ENCODE results near the gene TTLL11.

DNA sequence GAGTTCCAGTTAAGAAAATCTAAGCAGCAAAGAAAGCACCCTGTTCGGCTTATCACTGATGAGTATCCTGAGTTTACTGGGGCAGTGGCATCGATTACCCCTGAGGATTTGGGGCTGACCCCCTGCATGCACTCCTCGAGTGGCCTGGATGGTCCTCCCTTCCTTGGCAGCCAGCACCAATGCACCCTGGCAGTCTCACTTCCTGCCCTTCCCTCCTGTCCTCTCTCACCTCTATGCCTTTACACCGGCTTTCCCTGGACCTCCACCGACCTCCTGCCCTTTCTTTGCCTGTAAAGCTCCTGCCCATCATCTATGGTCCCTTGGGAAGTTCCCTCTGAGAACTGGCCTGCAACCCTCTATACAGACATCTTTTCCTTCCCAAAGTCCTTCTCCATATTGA, 97.1 kb downstream of the TTLL11 start:
- TF ChIP-seq, protein P1, sequence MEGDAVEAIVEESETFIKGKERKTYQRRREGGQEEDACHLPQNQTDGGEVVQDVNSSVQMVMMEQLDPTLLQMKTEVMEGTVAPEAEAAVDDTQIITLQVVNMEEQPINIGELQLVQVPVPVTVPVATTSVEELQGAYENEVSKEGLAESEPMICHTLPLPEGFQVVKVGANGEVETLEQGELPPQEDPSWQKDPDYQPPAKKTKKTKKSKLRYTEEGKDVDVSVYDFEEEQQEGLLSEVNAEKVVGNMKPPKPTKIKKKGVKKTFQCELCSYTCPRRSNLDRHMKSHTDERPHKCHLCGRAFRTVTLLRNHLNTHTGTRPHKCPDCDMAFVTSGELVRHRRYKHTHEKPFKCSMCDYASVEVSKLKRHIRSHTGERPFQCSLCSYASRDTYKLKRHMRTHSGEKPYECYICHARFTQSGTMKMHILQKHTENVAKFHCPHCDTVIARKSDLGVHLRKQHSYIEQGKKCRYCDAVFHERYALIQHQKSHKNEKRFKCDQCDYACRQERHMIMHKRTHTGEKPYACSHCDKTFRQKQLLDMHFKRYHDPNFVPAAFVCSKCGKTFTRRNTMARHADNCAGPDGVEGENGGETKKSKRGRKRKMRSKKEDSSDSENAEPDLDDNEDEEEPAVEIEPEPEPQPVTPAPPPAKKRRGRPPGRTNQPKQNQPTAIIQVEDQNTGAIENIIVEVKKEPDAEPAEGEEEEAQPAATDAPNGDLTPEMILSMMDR (conservative IDR thresholded peaks at IDR 0.05; ENCODE audit: low read length): no peak
- no peak for TF ChIP-seq EZH2phosphoT487 (IDR thresholded peaks at IDR 0.05; ENCODE audit: borderline replicate concordance)

All from Loucy (cell line).